ENCODE measurements around the gene IL2. TPM values are rescaled to one million over a fixed set of nuclear protein-coding genes. Genes with fewer than 3 reads are reported as not detected.

IL2 gene
- under 1 TPM in 1 of 3 donors, not detected in 2; 0.45 TPM for total RNA-seq
- total RNA-seq (2013), result not detected

DNA sequence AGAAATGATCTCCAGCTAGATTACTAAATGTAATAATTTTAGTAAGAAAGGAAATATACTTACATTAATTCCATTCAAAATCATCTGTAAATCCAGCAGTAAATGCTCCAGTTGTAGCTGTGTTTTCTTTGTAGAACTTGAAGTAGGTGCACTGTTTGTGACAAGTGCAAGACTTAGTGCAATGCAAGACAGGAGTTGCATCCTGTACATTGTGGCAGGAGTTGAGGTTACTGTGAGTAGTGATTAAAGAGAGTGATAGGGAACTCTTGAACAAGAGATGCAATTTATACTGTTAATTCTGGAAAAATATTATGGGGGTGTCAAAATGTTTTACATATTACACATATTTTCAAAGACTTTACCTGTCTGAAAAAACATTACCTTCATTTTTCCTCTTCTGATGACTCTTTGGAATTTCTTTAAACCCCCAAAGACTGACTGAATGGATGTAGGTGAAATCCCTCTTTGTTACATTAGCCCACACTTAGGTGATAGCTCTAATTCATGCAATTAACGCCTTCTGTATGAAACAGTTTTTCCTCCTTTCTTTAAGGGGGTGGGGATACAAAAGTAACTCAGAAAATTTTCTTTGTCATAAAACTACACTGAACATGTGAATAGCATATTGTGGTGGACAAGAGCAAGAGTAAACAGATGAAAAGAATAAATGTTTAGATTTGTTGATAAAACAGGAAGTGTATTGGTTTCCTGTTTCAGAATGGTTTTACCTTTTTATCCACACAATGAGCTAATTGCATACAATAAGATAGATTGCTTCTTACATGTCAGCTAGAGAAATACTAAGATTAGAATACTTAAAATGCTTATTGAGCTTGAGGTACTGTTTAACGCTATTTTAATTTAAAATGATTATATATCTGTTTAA, at the start of gene IL2:
TSS of gene IL2 (minus strand) at position 495 of the 886 bp plus-strand sequence. CDS start at position 210, 285 bp downstream.
- Histone ChIP-seq H3K36me3 (ENCODE audit: control insufficient read depth, insufficient read depth, low read length) (no peaks in the 10 kb centered on the region), H3K27me3 (ENCODE audit: control insufficient read depth, insufficient read depth, low read length) (no peaks in the 10 kb centered on the region), H3K4me1 (ENCODE audit: control insufficient read depth, insufficient read depth, low read length) (no peaks in the 10 kb centered on the region), H3K4me3 (ENCODE audit: low read length) (no peak within 1 kb of the TSS), H3K27ac (ENCODE audit: low read length) (no peak within 1 kb of the TSS), H3K9me3 (ENCODE audit: control insufficient read depth, insufficient read depth, low read length) (no peaks in the 10 kb centered on the region)
- Mint-ChIP-seq H3K4me3 (peak within 1 kb of the TSS; percentile 10), H3K27me3 (ENCODE audit: low read depth in 2 of 2) (no peaks in the 10 kb centered on the region), H3K27ac (peak within 1 kb of the TSS in 1 of 2 donors; percentile 25), H3K9me3 (no peaks in the 10 kb centered on the region), H3K4me1 (peaks cover 28 to 32% of the 10 kb centered on the region in 2 donors), H3K36me3 (no peaks in the 10 kb centered on the region)
- intact Hi-C loops (cut with micrococcal nuclease), result no loop called here
- TF ChIP-seq, protein P1, sequence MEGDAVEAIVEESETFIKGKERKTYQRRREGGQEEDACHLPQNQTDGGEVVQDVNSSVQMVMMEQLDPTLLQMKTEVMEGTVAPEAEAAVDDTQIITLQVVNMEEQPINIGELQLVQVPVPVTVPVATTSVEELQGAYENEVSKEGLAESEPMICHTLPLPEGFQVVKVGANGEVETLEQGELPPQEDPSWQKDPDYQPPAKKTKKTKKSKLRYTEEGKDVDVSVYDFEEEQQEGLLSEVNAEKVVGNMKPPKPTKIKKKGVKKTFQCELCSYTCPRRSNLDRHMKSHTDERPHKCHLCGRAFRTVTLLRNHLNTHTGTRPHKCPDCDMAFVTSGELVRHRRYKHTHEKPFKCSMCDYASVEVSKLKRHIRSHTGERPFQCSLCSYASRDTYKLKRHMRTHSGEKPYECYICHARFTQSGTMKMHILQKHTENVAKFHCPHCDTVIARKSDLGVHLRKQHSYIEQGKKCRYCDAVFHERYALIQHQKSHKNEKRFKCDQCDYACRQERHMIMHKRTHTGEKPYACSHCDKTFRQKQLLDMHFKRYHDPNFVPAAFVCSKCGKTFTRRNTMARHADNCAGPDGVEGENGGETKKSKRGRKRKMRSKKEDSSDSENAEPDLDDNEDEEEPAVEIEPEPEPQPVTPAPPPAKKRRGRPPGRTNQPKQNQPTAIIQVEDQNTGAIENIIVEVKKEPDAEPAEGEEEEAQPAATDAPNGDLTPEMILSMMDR (IDR thresholded peaks at IDR 0.05), result no peak
- peak in 2 of 3 donors; percentile 48 to 52 for ATAC-seq
- whole genome bisulfite sequencing (ENCODE audit: insufficient coverage), result no CpG with 5 or more reads among the region's 2 CpGs
- peak in 1 of 2 donors; percentile 49 for DNase-seq

DNA sequence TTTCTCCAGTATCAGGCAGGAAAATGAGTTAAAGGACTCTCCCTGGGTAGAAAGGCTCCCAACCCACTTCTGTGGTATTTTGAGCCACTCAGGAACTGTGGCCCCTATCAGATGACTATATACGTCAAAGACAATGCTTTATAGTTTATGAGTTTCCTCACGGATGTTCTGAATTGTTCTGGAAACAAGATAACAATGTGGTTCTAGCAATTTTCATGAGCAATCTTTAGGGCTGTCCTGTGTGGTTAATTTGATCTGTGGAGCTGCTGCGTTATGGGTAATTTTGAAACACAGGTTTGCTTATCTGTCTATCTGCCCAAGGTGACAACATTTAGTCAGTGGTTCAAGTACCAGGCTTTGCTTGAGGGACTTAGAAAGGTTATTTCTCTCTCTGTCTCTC, 46.7 kb upstream of the IL2 start:
- H3K36me3 Mint-ChIP-seq, result no peaks in the 10 kb centered on the region
- Histone ChIP-seq H3K27ac (ENCODE audit: low read length) (no peak overlapping the region), H3K9me3 (ENCODE audit: control insufficient read depth, insufficient read depth, low read length) (no peaks in the 10 kb centered on the region), H3K36me3 (ENCODE audit: control insufficient read depth, insufficient read depth, low read length) (no peaks in the 10 kb centered on the region), H3K27me3 (ENCODE audit: control insufficient read depth, insufficient read depth, low read length) (no peaks in the 10 kb centered on the region), H3K4me3 (ENCODE audit: low read length) (no peak overlapping the region), H3K4me1 (ENCODE audit: control insufficient read depth, insufficient read depth, low read length) (no peaks in the 10 kb centered on the region)
- H3K27ac Mint-ChIP-seq, result no peak overlapping the region
- H3K4me1 Mint-ChIP-seq, result no peaks in the 10 kb centered on the region
- H3K27me3 Mint-ChIP-seq (ENCODE audit: low read depth in 2 of 2), result no peaks in the 10 kb centered on the region
- H3K9me3 Mint-ChIP-seq, result no peaks in the 10 kb centered on the region
- intact Hi-C loops (cut with micrococcal nuclease), result no loop called here
- TF ChIP-seq, protein P1 (IDR thresholded peaks at IDR 0.05), result no peak
- DNase-seq (peak in 1 of 2 donors; percentile 23), ATAC-seq (peak in 1 of 3 donors; percentile 24)
- WGBS (ENCODE audit: insufficient coverage), result 6% methylated on average over 3 of the region's 3 CpGs
- no peak overlapping the region for H3K4me3 Mint-ChIP-seq

DNA sequence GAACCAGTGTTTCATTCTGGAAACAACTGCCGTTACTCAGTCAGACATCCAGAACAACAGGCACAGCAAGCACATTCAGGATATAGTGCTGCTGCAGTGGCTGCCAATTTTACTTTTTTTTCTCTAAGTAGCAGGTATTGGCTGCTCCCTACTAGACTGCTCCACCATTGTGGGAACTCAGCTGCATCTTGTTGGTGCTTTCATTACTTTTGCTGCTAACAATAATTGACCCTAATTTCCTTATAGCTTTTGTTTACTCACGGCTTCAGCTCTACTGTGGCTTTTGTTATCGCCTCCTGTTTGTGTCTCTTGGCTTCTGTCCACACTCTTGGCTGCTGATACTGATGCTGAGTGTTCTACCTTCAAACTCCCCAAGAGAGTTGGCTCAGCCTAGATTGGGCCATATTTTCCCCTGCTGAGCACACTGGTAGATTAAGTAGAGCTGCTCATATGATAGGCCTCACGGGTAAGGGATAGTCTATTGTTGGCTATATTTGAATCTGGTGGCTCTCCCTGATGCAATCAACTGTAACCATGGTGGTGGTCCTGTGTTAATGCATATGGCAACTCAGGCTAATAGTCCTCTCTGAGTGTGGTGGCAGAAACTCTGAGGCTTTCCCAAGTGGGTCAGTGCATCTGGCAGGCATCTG, 44.5 kb upstream of the IL2 start:
- DNase-seq, result no peak
- H3K4me3 Mint-ChIP-seq, result no peak overlapping the region
- no peak for ATAC-seq
- no peaks in the 10 kb centered on the region for H3K4me1 ChIP-seq (ENCODE audit: control insufficient read depth, insufficient read depth, low read length)
- 87% methylated on average over 4 of the region's 4 CpGs for WGBS (ENCODE audit: insufficient coverage)
- no peak overlapping the region for H3K27ac Mint-ChIP-seq
- H3K9me3 ChIP-seq (ENCODE audit: control insufficient read depth, insufficient read depth, low read length), result no peaks in the 10 kb centered on the region
- H3K27me3 ChIP-seq (ENCODE audit: control insufficient read depth, insufficient read depth, low read length), result no peaks in the 10 kb centered on the region
- H3K27me3 Mint-ChIP-seq (ENCODE audit: low read depth in 2 of 2), result no peaks in the 10 kb centered on the region
- no peaks in the 10 kb centered on the region for H3K36me3 ChIP-seq (ENCODE audit: control insufficient read depth, insufficient read depth, low read length)
- H3K4me1 Mint-ChIP-seq, result no peaks in the 10 kb centered on the region
- TF ChIP-seq, protein P1 (IDR thresholded peaks at IDR 0.05), result no peak
- no peak overlapping the region for H3K27ac ChIP-seq (ENCODE audit: low read length)
- no peak overlapping the region for H3K4me3 ChIP-seq (ENCODE audit: low read length)
- intact Hi-C loops (cut with micrococcal nuclease), result no loop called here
- no peaks in the 10 kb centered on the region for H3K9me3 Mint-ChIP-seq
- no peaks in the 10 kb centered on the region for H3K36me3 Mint-ChIP-seq

All from natural killer cell (primary cell).